Omental fat pad (tissue), 4 donors: ENCODE results near the gene LNPEP. TPM values are rescaled to one million over a fixed set of nuclear protein-coding genes. Genes with fewer than 3 reads are reported as not detected.

Experiments
- ATAC-seq: fragments of 150-250 bp; one replicate; pipeline ENCODE4 v1.9.1; 2016; ENCODE audit warnings: mild to moderate bottlenecking, moderate library complexity; ENCODE audit not compliant: low FRiP score
- DNase-seq: peaks from one replicate; pipeline ENCODE4 v3.0.0-alpha.2; 2019; ENCODE audit warnings: low spot score
- total RNA-seq, 4 donors: library from RNA; depleted of rRNA; stranded (reverse); fragments of >200 nt; gene quantifications; one replicate each; pipeline ENCODE4 v1.1.0, GENCODE V29; 2016
- TF ChIP-seq, protein P1 (sequence below), 3 donors: fragments of 450-650 bp; IDR thresholded peaks; one replicate each; pipeline ENCODE4 v1.5.1; 2016 to 2017; ENCODE audit warnings: antibody characterized with exemption in 3 of 3, mild to moderate bottlenecking in 3 of 3, moderate library complexity in 2 of 3

Gene LNPEP
- total RNA-seq, 4 donors from 2014 or later, result 51.4 to 155 (median 62.8) TPM

DNA sequence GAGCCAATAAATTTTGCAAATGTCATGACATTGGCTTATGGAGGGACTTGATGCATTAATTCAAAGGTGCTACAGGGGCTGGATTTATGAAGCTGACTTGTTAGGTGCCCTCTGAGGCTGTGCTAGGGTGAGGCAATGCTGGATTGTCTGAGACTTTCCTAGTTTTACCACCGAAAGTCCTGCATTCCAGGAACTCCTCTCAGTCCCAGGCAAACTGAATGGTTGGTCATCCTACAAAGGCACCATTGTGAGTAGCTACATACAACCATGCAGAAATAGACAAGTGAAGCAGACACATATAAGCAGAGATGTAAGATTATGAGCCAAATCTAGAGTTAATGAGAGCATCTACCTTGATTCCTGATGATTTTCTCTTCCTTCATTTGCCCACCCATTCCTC lies 111.2 kb downstream of the LNPEP start:
- DNase-seq, result no peak
- ATAC-seq, result no peak
- TF ChIP-seq, protein P1, sequence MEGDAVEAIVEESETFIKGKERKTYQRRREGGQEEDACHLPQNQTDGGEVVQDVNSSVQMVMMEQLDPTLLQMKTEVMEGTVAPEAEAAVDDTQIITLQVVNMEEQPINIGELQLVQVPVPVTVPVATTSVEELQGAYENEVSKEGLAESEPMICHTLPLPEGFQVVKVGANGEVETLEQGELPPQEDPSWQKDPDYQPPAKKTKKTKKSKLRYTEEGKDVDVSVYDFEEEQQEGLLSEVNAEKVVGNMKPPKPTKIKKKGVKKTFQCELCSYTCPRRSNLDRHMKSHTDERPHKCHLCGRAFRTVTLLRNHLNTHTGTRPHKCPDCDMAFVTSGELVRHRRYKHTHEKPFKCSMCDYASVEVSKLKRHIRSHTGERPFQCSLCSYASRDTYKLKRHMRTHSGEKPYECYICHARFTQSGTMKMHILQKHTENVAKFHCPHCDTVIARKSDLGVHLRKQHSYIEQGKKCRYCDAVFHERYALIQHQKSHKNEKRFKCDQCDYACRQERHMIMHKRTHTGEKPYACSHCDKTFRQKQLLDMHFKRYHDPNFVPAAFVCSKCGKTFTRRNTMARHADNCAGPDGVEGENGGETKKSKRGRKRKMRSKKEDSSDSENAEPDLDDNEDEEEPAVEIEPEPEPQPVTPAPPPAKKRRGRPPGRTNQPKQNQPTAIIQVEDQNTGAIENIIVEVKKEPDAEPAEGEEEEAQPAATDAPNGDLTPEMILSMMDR (IDR thresholded peaks at IDR 0.05), result no peak

DNA sequence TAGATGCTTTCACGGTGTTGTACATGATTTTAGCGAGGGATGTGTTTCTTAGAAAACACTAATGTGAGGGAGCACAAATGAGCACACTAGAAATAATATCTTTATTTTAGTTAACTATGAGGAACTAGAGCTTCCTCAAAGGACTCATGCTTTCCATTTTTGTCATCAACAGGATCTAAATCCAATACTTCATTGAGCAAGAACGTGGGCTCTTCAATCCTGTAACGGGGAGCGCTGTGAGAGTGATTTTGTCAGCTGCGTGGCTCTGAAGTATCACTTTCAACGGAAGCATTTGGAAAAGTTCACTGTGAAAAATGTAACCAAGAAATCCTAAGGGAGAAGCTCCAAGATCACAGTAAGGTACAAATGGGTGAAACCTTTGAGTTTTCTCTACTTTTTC lies 113.3 kb downstream of the LNPEP start:
- TF ChIP-seq, protein P1 (IDR thresholded peaks at IDR 0.05), result no peak
- ATAC-seq, result no peak

DNA sequence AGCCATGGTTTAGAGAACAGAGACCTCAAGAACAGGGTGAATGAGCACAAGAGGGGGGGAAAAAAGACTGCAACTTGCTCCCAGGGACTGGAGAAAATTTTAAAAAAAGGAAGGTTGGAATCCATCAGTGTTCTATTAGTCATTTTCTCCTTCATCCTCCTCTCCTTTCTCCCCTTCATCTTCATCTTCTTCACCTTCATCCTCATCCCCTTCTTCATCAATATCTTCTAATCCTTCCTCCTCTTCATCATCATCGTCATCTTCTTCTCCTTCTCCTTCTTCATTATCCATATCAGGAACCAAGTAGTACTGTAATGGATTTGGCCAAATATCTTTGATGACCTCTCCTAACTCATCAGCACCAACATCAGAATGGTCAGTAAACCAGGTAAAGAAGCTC lies 120.4 kb downstream of the LNPEP start:
- ATAC-seq (no peak), DNase-seq (no peak)
- TF ChIP-seq, protein P1 (IDR thresholded peaks at IDR 0.05), result no peak

More for the DNA sequence above, 113.3 kb downstream of the LNPEP start:
- DNase-seq, result no peak

DNA sequence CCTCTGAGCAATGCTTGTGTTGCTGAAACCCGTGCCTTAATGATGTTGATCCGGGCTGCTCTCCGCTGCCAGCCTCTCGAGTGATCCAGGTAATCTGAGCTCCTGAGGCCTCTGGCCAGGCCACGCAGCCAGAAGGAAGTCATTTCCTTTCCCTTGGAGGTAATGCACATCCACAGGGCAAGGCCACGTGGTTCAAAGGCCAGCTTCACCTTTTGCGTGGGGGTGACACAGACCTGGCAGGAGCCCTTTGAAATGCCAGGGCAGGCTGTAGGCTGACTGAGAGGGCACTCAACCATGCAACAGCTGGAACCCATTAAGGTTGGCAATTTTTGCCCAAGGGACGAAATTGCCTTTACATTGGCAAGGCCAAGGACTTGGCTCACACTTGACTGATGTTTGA lies 126.2 kb downstream of the LNPEP start:
- TF ChIP-seq, protein P1 (IDR thresholded peaks at IDR 0.05), result no peak
- ATAC-seq, result no peak

DNA sequence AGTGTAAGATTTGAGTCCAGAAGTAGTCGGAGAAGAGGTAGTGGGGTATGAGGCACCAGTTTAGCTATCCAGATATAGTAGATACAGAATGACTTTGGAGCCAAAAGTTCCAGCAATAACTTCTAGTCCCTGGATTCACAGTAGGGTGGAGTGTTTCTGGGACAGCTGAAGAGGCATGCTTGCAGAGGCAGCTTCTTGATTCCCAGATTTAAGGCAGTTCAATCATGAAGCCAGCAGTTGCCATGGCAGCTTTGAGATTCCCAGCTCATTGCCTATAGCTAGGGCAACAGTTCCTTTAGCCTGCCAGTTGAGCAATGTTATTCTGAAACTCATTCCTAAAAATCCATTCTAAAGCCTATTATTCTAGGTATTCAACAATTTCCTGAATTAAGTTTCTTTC lies 127.4 kb downstream of the LNPEP start:
- ATAC-seq (no peak), DNase-seq (no peak)
- TF ChIP-seq, protein P1 (IDR thresholded peaks at IDR 0.05), result no peak

More for the DNA sequence above, 126.2 kb downstream of the LNPEP start:
- DNase-seq, result no peak

DNA sequence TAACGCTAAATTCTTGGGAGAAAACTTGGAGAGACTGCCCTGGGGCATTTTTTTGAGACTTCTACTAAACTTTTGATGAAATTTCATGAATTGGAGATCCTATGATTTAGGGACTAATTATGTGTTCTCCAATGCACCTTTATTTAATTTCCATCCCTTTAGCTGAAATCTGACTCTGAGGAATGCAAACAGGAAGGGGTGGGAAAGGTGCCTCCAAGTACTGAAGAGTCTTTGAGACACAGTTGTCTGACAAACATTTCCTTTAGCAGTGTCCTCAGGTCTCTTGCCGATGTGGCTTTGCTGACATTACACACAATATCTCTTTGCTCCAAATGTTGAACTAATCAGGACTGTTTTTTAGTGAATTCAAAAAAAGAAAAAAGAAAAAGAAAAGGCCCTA lies 129.6 kb downstream of the LNPEP start:
- no peak for ATAC-seq
- no peak for DNase-seq
- TF ChIP-seq, protein P1 (IDR thresholded peaks at IDR 0.05), result no peak

DNA sequence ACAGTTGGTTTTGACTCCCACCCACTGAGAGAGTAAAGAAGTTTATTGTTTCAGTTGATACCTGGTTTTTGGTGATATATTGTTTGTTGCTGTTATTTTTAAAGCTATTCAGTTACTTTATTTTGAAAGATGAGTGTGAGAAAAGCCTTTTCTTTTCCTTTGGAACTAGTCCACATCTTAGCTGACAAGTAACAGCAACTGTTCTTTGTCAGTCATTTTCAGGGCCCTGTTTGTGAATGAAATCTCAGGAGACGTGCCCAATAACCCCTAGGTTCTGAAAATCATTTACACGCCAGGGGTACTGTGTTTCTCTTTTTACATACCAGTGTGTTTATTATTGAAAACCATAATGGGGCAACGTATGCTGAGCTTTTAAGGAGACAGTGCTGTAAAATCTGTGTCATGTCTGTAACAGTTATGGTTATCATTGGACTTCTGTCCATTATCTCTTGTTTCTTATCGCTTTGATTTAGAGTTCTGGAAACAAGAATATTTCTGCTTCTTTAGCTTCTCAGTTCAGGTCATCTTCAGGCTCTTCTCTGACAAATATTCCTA lies 131.5 kb downstream of the LNPEP start:
- ATAC-seq, result no peak
- DNase-seq, result no peak
- TF ChIP-seq, protein P1 (IDR thresholded peaks at IDR 0.05), result no peak
